Suppressor macrophage treated with lipopolysaccharide for 4 hours (primary cell): ENCODE results near the gene TBC1D14.

Source experiments
- DNase-seq: peaks from one replicate; pipeline ENCODE4 v3.0.0-alpha.2; 2020

Gene TBC1D14

GRCh38 chr4:7048642-7049041, 139.0 kb downstream of the TBC1D14 start:
- DNase-seq: no peak

- no peak for DNase-seq
Observed at GRCh38 chr4:7049295-7049694, 139.7 kb downstream of the TBC1D14 start.

- no peak for DNase-seq
Observed at GRCh38 chr4:7049739-7050138, 140.1 kb downstream of the TBC1D14 start.

- DNase-seq: no peak
Observed at GRCh38 chr4:7050481-7051143, 141.0 kb downstream of the TBC1D14 start.

GRCh38 chr4:7051144-7051495, 141.5 kb downstream of the TBC1D14 start:
- DNase-seq: no peak

GRCh38 chr4:7051905-7052304, 142.3 kb downstream of the TBC1D14 start:
- no peak for DNase-seq

- no peak for DNase-seq
Observed at GRCh38 chr4:7052313-7052712, 142.7 kb downstream of the TBC1D14 start.

GRCh38 chr4:7052923-7053715, 143.5 kb downstream of the TBC1D14 start:
- peak; percentile 52 for DNase-seq

GRCh38 chr4:7054106-7054880, 144.7 kb downstream of the TBC1D14 start:
- no peak for DNase-seq

GRCh38 chr4:7055111-7055989, 145.7 kb downstream of the TBC1D14 start:
- DNase-seq: no peak

GRCh38 chr4:7055990-7056325, 146.3 kb downstream of the TBC1D14 start:
- no peak for DNase-seq

- DNase-seq: no peak
Observed at GRCh38 chr4:7058792-7059191, 149.2 kb downstream of the TBC1D14 start.

- peak; percentile 47 for DNase-seq
Observed at GRCh38 chr4:7059662-7060061, 150.0 kb downstream of the TBC1D14 start.

GRCh38 chr4:7060346-7061150, 150.9 kb downstream of the TBC1D14 start:
- DNase-seq: peak; percentile 76

- DNase-seq: no peak
Observed at GRCh38 chr4:7061815-7062214, 152.2 kb downstream of the TBC1D14 start.

- no peak for DNase-seq
Observed at GRCh38 chr4:7062816-7063215, 153.2 kb downstream of the TBC1D14 start.

GRCh38 chr4:7063362-7063761, 153.7 kb downstream of the TBC1D14 start:
- DNase-seq: no peak

GRCh38 chr4:7066006-7066405, 156.4 kb downstream of the TBC1D14 start:
- DNase-seq: no peak

GRCh38 chr4:7066493-7066892, 156.9 kb downstream of the TBC1D14 start:
- no peak for DNase-seq

GRCh38 chr4:7067126-7067451, 157.5 kb downstream of the TBC1D14 start:
- no peak for DNase-seq

GRCh38 chr4:7067452-7068278, 158.0 kb downstream of the TBC1D14 start, which contains the start of gene GRPEL1:
GRPEL1 (minus strand) TSS chr4:7068064; CDS start chr4:7068032, 32 bp downstream.
- peak; percentile 100 for DNase-seq
